GM18907 (cell line): Measurements from ENCODE around the gene SIN3B.
A peak's percentile ranks its signal among the peaks of the same experiment; 100 is the strongest.
"Not testable (repeated sequence)": the region's sequence is repeated elsewhere in the genome, so short reads cannot be mapped to it uniquely, and the experiment has no call there.

Experiments used
- ATAC-seq: cut with Tn5 transposase; IDR thresholded peaks from one replicate; pipeline ENCODE4 v1.9.1; 2021; ENCODE audit warnings: mild to moderate bottlenecking, moderate library complexity; ENCODE audit not compliant: unreplicated experiment

SIN3B gene

GRCh38 chr19:16829010-16829821 is at the start of gene SIN3B:
SIN3B (plus strand) TSS chr19:16829398; CDS start chr19:16829421, 23 bp downstream.
- ATAC-seq = peak; percentile 65

- ATAC-seq = no peak
These were observed 49.5 kb upstream of the SIN3B start for GRCh38 chr19:16779539-16780163.

GRCh38 chr19:16782719-16783118 is 46.5 kb upstream of the SIN3B start:
- ATAC-seq = no peak

GRCh38 chr19:16788479-16788878 is 40.7 kb upstream of the SIN3B start:
- ATAC-seq = no peak

- no peak for ATAC-seq
These were observed 40.0 kb upstream of the SIN3B start for GRCh38 chr19:16789238-16789637.

GRCh38 chr19:16790051-16790450 is 39.1 kb upstream of the SIN3B start:
- ATAC-seq = no peak

GRCh38 chr19:16791942-16792341 is 37.3 kb upstream of the SIN3B start:
- no peak for ATAC-seq

GRCh38 chr19:16794456-16795441 is 34.4 kb upstream of the SIN3B start:
- ATAC-seq = no peak

GRCh38 chr19:16795731-16796130 is 33.5 kb upstream of the SIN3B start:
- ATAC-seq = no peak

- no peak for ATAC-seq
These were observed 31.3 kb upstream of the SIN3B start for GRCh38 chr19:16797876-16798275.

- ATAC-seq = not testable (repeated sequence)
These were observed 30.9 kb upstream of the SIN3B start for GRCh38 chr19:16798326-16798725.

- no peak for ATAC-seq
These were observed 29.5 kb upstream of the SIN3B start for GRCh38 chr19:16799740-16800139.

GRCh38 chr19:16801600-16802013 is 27.6 kb upstream of the SIN3B start:
- ATAC-seq = no peak

- no peak for ATAC-seq
These were observed 25.0 kb upstream of the SIN3B start for GRCh38 chr19:16804176-16804575.

GRCh38 chr19:16807549-16808284 is 21.5 kb upstream of the SIN3B start:
- no peak for ATAC-seq

- ATAC-seq = no peak
These were observed 14.6 kb upstream of the SIN3B start for GRCh38 chr19:16814526-16815100.

- no peak for ATAC-seq
These were observed 9.1 kb upstream of the SIN3B start for GRCh38 chr19:16820056-16820455.

- ATAC-seq = no peak
These were observed 8.1 kb upstream of the SIN3B start for GRCh38 chr19:16821081-16821480.

GRCh38 chr19:16822648-16823047 is 6.5 kb upstream of the SIN3B start:
- ATAC-seq = no peak

GRCh38 chr19:16824658-16825311 is 4.4 kb upstream of the SIN3B start:
- ATAC-seq = no peak
